HepG2 (cell line): ENCODE results near the gene CYP2U1. TPM values are rescaled to one million over a fixed set of nuclear protein-coding genes. Genes with fewer than 3 reads are reported as not detected.
A peak's percentile ranks its signal among the peaks of the same experiment; 100 is the strongest.

Experiments
- CC2D1A ChIP-seq: sonication (generic); formaldehyde crosslinking; IDR thresholded peaks from 2 replicates; pipeline ENCODE4 v1.8.1; 2023; ENCODE audit warnings: mild to moderate bottlenecking, missing genetic modification reagents
- FOSL2 ChIP-seq: sonication (generic); formaldehyde crosslinking; IDR thresholded peaks from 2 replicates; pipeline ENCODE4 v1.4.0; 2020; ENCODE audit warnings: missing genetic modification reagents
- FOXC1 ChIP-seq: sonication (generic); formaldehyde crosslinking; IDR thresholded peaks from 2 replicates; pipeline ENCODE4 v1.8.0; 2022; ENCODE audit warnings: mild to moderate bottlenecking, missing genetic modification reagents, borderline replicate concordance
- FOXK1 ChIP-seq: sonication (generic); formaldehyde crosslinking; IDR thresholded peaks from 2 replicates; pipeline ENCODE4 v1.4.0; 2020; ENCODE audit warnings: low read depth, missing genetic modification reagents, borderline replicate concordance
- GATAD1 ChIP-seq: IDR thresholded peaks from 2 replicates; pipeline ENCODE4 v1.6.1; 2016; ENCODE audit warnings: missing genetic modification reagents, missing compliant biosample characterization
- GTF3A ChIP-seq: sonication (generic); formaldehyde crosslinking; conservative IDR thresholded peaks from 2 replicates; pipeline ENCODE4 v1.4.0; 2020; ENCODE audit warnings: mild to moderate bottlenecking, missing genetic modification reagents
- HMGA1 ChIP-seq: sonication (generic); formaldehyde crosslinking; conservative IDR thresholded peaks from 2 replicates; pipeline ENCODE4 v1.4.0; 2020; ENCODE audit warnings: missing genetic modification reagents
- HOXA3 ChIP-seq: sonication (generic); formaldehyde crosslinking; IDR thresholded peaks from 2 replicates; pipeline ENCODE4 v1.5.0; 2020; ENCODE audit warnings: missing genetic modification reagents
- KDM6A ChIP-seq: IDR thresholded peaks from 2 replicates; pipeline ENCODE4 v1.6.1; 2016; ENCODE audit warnings: low read depth
- MIER2 ChIP-seq: IDR thresholded peaks from 2 replicates; pipeline ENCODE4 v1.6.1; 2016; ENCODE audit warnings: missing biosample characterization, missing genetic modification reagents
- MLLT10 ChIP-seq: sonication (generic); formaldehyde crosslinking; IDR thresholded peaks from 2 replicates; pipeline ENCODE4 v1.4.0; 2020; ENCODE audit warnings: missing genetic modification reagents
- MXD4 ChIP-seq: IDR thresholded peaks from 2 replicates; pipeline ENCODE4 v1.6.1; 2016; ENCODE audit warnings: mild to moderate bottlenecking, missing biosample characterization, missing genetic modification reagents
- NBN ChIP-seq: fragments of 450-650 bp; conservative IDR thresholded peaks from 2 replicates; pipeline ENCODE4 v1.6.1; 2017
- PRPF4 ChIP-seq: fragments of 200-400 bp; formaldehyde crosslinking; IDR thresholded peaks from 2 replicates; pipeline ENCODE4 v1.6.1; 2016; ENCODE audit warnings: low read length, low read depth; ENCODE audit not compliant: poor library complexity, severe bottlenecking
- REXO4 ChIP-seq: sonication (generic); formaldehyde crosslinking; IDR thresholded peaks from 2 replicates; pipeline ENCODE4 v1.8.0; 2022; ENCODE audit warnings: missing genetic modification reagents, mild to moderate bottlenecking, borderline replicate concordance
- RORA ChIP-seq: sonication (generic); formaldehyde crosslinking; IDR thresholded peaks from 2 replicates; pipeline ENCODE4 v1.5.0; 2020; ENCODE audit warnings: mild to moderate bottlenecking, missing genetic modification reagents, moderate library complexity
- SP5 ChIP-seq: IDR thresholded peaks from 2 replicates; pipeline ENCODE4 v1.6.1; 2016; ENCODE audit warnings: low read depth, borderline replicate concordance
- TAF1 ChIP-seq: sonication (generic); formaldehyde crosslinking; IDR thresholded peaks from 2 replicates; pipeline ENCODE4 v1.4.0; 2020; ENCODE audit warnings: missing genetic modification reagents
- TBX2 ChIP-seq: sonication (generic); formaldehyde crosslinking; IDR thresholded peaks from 2 replicates; pipeline ENCODE4 v1.5.0; 2020; ENCODE audit warnings: missing genetic modification reagents, mild to moderate bottlenecking, borderline replicate concordance
- TOE1 ChIP-seq: sonication (generic); formaldehyde crosslinking; IDR thresholded peaks from 2 replicates; pipeline ENCODE4 v1.4.0; 2020; ENCODE audit warnings: mild to moderate bottlenecking, missing genetic modification reagents
- TP53 ChIP-seq: sonication (generic); formaldehyde crosslinking; conservative IDR thresholded peaks from 2 replicates; pipeline ENCODE4 v1.4.0; 2020; ENCODE audit warnings: missing genetic modification reagents
- ZBTB7A ChIP-seq: sonication (generic); formaldehyde crosslinking; IDR thresholded peaks from 2 replicates; pipeline ENCODE4 v1.8.0; 2022; ENCODE audit warnings: mild to moderate bottlenecking, missing genetic modification reagents
- ZFP37 ChIP-seq: sonication (generic); formaldehyde crosslinking; IDR thresholded peaks from 2 replicates; pipeline ENCODE4 v1.4.0; 2020; ENCODE audit warnings: missing genetic modification reagents, borderline replicate concordance
- ZNF138 ChIP-seq: sonication (generic); formaldehyde crosslinking; IDR thresholded peaks from 2 replicates; pipeline ENCODE4 v1.5.0; 2020; ENCODE audit warnings: mild to moderate bottlenecking, low read depth, missing genetic modification reagents
- ZNF17 ChIP-seq: sonication (generic); formaldehyde crosslinking; IDR thresholded peaks from 2 replicates; pipeline ENCODE4 v1.5.0; 2020; ENCODE audit warnings: mild to moderate bottlenecking, missing genetic modification reagents
- ZNF253 ChIP-seq: sonication (generic); formaldehyde crosslinking; IDR thresholded peaks from 2 replicates; pipeline ENCODE4 v1.8.0; 2022; ENCODE audit warnings: mild to moderate bottlenecking, missing genetic modification reagents, borderline replicate concordance
- ZNF296 ChIP-seq: sonication (generic); formaldehyde crosslinking; conservative IDR thresholded peaks from 2 replicates; pipeline ENCODE4 v1.5.0; 2020; ENCODE audit warnings: mild to moderate bottlenecking, missing genetic modification reagents
- ZNF605 ChIP-seq: sonication (generic); formaldehyde crosslinking; IDR thresholded peaks from 2 replicates; pipeline ENCODE4 v1.8.0; 2022; ENCODE audit warnings: mild to moderate bottlenecking, missing genetic modification reagents
- ZNF713 ChIP-seq: sonication (generic); formaldehyde crosslinking; IDR thresholded peaks from 2 replicates; pipeline ENCODE4 v1.4.0; 2020; ENCODE audit warnings: mild to moderate bottlenecking, missing genetic modification reagents
- ZNF792 ChIP-seq: IDR thresholded peaks from 2 replicates; pipeline ENCODE4 v1.6.1; 2016
- polyA plus RNA-seq, 8 experiments: library from polyadenylated mRNA; depleted of rRNA in 3 of 8; stranded (reverse) in 7 of 8; unstranded in 1 of 8; fragments of >200 nt; fragmentation: Illumina TruSeq in 4 of 8; extraction: Trizol in 4 of 8; gene quantifications; 2 replicates each; pipeline versions ENCODE4 v1.2.1 to v1.2.3, GENCODE V29; 2011 to 2016; ENCODE audit warnings: low read depth in 4 of 8, missing spikeins in 1 of 8, mixed read lengths in 1 of 8; ENCODE audit not compliant: insufficient read depth in 1 of 8
- total RNA-seq, 5 experiments: library from RNA; depleted of rRNA; stranded (reverse); fragments of >200 nt; fragmentation: Illumina TruSeq; extraction: Trizol; gene quantifications; 2 replicates each; pipeline ENCODE4 v1.2.3, GENCODE V29; 2016; ENCODE audit warnings: low read depth in 1 of 5
- TF ChIP-seq, protein P1 (sequence below): IDR thresholded peaks from 2 replicates; pipeline ENCODE4 v1.4.0; 2020; ENCODE audit warnings: mild to moderate bottlenecking, missing genetic modification reagents

Gene CYP2U1
- total and polyA plus RNA-seq, 2 of the 13 experiments (the other 11 are each of a cell fraction or from before 2014, with no cell fraction given), result 1.4 to 3.4 TPM

GRCh38 chr4:107989537-107990386 lies 58.4 kb downstream of the CYP2U1 start, which contains the start of gene HADH (continued):
- TF ChIP-seq CC2D1A (CRISPR knock-in tag) (no peak), PRPF4 (no peak), ZNF605 (CRISPR knock-in tag) (peak; percentile 52; the same call in 1 of the 2 replicates), HMGA1 (CRISPR knock-in tag) (no peak), ZFP37 (CRISPR knock-in tag) (no peak; the same call in 1 of the 2 replicates), GATAD1 (CRISPR knock-in tag) (peak; percentile 60; the same call in 1 of the 2 replicates), KDM6A (CRISPR knock-in tag) (no peak), ZNF713 (CRISPR knock-in tag) (no peak), TP53 (CRISPR knock-in tag) (no peak; the same call in 1 of the 2 replicates), NBN (no peak), ZNF138 (CRISPR knock-in tag) (no peak), ZNF253 (CRISPR knock-in tag) (0 out of 2 replicates have a peak, but pooled peaks have one; percentile 38), FOSL2 (CRISPR knock-in tag) (no peak), TOE1 (0 out of 2 replicates have a peak, but pooled peaks have one; percentile 38), SP5 (no peak), TAF1 (CRISPR knock-in tag) (peak; percentile 87), RORA (CRISPR knock-in tag) (no peak), MLLT10 (no peak), FOXC1 (CRISPR knock-in tag) (no peak), ZNF17 (CRISPR knock-in tag) (no peak), GTF3A (no peak), HOXA3 (CRISPR knock-in tag) (peak; percentile 90), FOXK1 (CRISPR knock-in tag) (peak; percentile 68; the same call in 1 of the 2 replicates), ZNF792 (peak; percentile 34; the same call in 1 of the 2 replicates), ZNF296 (CRISPR knock-in tag) (no peak), MIER2 (CRISPR knock-in tag) (no peak), ZBTB7A (CRISPR knock-in tag) (peak; percentile 90), MXD4 (peak; percentile 65; the same call in 1 of the 2 replicates), TBX2 (CRISPR knock-in tag) (peak; percentile 65; the same call in 1 of the 2 replicates), REXO4 (CRISPR knock-in tag) (no peak)
- TF ChIP-seq, protein P1, sequence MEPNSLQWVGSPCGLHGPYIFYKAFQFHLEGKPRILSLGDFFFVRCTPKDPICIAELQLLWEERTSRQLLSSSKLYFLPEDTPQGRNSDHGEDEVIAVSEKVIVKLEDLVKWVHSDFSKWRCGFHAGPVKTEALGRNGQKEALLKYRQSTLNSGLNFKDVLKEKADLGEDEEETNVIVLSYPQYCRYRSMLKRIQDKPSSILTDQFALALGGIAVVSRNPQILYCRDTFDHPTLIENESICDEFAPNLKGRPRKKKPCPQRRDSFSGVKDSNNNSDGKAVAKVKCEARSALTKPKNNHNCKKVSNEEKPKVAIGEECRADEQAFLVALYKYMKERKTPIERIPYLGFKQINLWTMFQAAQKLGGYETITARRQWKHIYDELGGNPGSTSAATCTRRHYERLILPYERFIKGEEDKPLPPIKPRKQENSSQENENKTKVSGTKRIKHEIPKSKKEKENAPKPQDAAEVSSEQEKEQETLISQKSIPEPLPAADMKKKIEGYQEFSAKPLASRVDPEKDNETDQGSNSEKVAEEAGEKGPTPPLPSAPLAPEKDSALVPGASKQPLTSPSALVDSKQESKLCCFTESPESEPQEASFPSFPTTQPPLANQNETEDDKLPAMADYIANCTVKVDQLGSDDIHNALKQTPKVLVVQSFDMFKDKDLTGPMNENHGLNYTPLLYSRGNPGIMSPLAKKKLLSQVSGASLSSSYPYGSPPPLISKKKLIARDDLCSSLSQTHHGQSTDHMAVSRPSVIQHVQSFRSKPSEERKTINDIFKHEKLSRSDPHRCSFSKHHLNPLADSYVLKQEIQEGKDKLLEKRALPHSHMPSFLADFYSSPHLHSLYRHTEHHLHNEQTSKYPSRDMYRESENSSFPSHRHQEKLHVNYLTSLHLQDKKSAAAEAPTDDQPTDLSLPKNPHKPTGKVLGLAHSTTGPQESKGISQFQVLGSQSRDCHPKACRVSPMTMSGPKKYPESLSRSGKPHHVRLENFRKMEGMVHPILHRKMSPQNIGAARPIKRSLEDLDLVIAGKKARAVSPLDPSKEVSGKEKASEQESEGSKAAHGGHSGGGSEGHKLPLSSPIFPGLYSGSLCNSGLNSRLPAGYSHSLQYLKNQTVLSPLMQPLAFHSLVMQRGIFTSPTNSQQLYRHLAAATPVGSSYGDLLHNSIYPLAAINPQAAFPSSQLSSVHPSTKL (CRISPR knock-in tag), result peak; percentile 46
